ENCODE results near the gene MYO1F.
A peak's percentile ranks its signal among the peaks of the same experiment; 100 is the strongest.

Gene MYO1F

DNA sequence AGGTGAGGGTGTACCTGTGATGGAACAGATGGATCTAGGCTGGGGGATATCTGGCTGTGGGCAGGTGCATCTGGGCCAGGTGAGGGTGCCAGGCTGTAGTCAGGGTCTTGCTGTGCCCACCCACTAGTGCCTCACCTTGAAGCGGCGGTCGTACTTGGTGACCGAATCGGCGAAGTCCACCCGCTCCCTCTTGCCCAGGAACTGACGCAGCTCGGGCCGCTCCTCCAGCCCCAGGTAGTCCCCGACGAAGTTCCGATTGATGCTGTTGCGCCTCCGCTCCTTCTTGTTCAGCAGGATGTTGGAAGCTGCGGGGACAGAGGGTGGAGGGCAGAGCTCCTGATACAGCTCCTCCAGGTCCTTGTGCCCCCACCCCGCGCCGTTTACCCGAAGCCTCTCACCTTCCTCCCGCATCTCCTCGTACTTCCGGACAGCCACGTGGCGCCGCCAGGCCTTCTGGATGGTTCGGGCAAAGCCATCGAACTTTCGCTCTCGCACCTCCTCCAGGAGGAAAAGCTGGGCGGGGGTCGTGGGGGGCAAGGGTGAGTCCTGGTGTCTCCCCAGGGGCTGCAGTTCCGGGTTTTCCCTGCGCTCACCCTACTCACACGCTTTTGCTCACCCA is 47.1 kb downstream of the MYO1F start:
- H3K4me3 ChIP-seq (replicated peaks; ENCODE audit: low read depth, low read length), result no peak overlapping the region
- TF ChIP-seq, protein P1, sequence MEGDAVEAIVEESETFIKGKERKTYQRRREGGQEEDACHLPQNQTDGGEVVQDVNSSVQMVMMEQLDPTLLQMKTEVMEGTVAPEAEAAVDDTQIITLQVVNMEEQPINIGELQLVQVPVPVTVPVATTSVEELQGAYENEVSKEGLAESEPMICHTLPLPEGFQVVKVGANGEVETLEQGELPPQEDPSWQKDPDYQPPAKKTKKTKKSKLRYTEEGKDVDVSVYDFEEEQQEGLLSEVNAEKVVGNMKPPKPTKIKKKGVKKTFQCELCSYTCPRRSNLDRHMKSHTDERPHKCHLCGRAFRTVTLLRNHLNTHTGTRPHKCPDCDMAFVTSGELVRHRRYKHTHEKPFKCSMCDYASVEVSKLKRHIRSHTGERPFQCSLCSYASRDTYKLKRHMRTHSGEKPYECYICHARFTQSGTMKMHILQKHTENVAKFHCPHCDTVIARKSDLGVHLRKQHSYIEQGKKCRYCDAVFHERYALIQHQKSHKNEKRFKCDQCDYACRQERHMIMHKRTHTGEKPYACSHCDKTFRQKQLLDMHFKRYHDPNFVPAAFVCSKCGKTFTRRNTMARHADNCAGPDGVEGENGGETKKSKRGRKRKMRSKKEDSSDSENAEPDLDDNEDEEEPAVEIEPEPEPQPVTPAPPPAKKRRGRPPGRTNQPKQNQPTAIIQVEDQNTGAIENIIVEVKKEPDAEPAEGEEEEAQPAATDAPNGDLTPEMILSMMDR (IDR thresholded peaks at IDR 0.05; ENCODE audit: low read length, missing control alignments), result no peak
- DNase-seq (ENCODE audit: low read depth), result no peak

GRCh38 chr19:8529369-8530006 is 47.8 kb downstream of the MYO1F start:
- TF ChIP-seq, protein P1 (IDR thresholded peaks at IDR 0.05; ENCODE audit: low read length, missing control alignments), result no peak
- H3K4me3 ChIP-seq (replicated peaks; ENCODE audit: low read depth, low read length), result no peak overlapping the region
- DNase-seq (ENCODE audit: low read depth), result no peak

DNA sequence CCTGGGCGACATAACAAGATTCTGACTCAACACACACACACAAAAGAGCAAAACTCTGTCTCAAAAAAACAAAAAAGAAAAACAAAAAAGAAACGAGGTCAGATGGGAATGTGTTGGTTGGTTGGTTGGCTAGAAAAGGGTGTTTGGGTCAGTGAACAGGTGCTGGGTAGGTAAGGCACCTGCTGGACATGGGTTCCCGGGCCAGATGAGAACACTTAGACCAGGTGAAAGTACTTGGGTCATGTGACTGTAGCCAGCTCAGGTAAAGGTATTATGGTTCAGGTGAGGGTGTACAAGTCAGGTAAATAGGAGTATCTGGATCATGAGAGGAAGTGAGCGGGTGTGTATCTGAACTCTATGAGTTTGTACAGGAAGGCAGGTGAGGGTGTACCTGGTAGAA is 48.7 kb downstream of the MYO1F start:
- no peak for DNase-seq (ENCODE audit: low read depth)
- H3K4me3 ChIP-seq (replicated peaks; ENCODE audit: low read depth, low read length), result no peak overlapping the region
- TF ChIP-seq, protein P1 (IDR thresholded peaks at IDR 0.05; ENCODE audit: low read length, missing control alignments), result no peak

GRCh38 chr19:8526345-8527091 is 50.7 kb downstream of the MYO1F start:
- TF ChIP-seq, protein P1 (IDR thresholded peaks at IDR 0.05; ENCODE audit: low read length, missing control alignments), result no peak
- peak; percentile 93 for DNase-seq (ENCODE audit: low read depth)
- peak overlapping the region; percentile 81 for H3K4me3 ChIP-seq (replicated peaks; ENCODE audit: low read depth, low read length)

DNA sequence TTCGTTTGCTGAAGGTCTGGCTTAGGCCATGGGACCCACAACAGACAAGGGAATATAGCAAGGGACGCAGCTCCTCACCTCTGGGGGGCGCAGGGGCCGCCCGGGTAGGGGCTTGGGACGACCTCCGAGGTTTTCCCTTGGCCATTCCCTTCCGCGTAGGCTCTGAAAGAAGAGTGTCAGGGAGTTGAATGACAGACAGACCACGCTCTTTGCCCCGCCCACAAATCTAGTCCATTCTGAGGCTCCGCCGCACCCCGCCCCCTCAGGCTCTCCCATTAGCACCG is 51.9 kb downstream of the MYO1F start:
- peak overlapping the region; percentile 61 for H3K4me3 ChIP-seq (replicated peaks; ENCODE audit: low read depth, low read length)
- TF ChIP-seq, protein P1 (IDR thresholded peaks at IDR 0.05; ENCODE audit: low read length, missing control alignments), result peak; percentile 13
- no peak for DNase-seq (ENCODE audit: low read depth)

GRCh38 chr19:8519388-8519787 is 57.9 kb downstream of the MYO1F start:
- H3K4me3 ChIP-seq (replicated peaks; ENCODE audit: low read depth, low read length), result no peak overlapping the region
- TF ChIP-seq, protein P1 (IDR thresholded peaks at IDR 0.05; ENCODE audit: low read length, missing control alignments), result no peak
- DNase-seq (ENCODE audit: low read depth), result no peak

Data from fibroblast of pulmonary artery (primary cell).